HepG2 (cell line): Measurements from ENCODE around the gene CACNA1G. TPM values are rescaled to one million over a fixed set of nuclear protein-coding genes. Genes with fewer than 3 reads are reported as not detected.

ENCODE experiments used
- ATAC-seq: fragments of 200-7000 bp; cut with Tn5 transposase; 3 replicates; pipeline ENCODE4 v1.9.1; 2020; ENCODE audit warnings: mild to moderate bottlenecking, moderate library complexity
- BruUV-seq: library from RNA; stranded (reverse); fragments of 400-500 nt; replicated peaks from 2 replicates; lab custom pipeline; 2021; lab: Mats Ljungman, UMichigan
- CTCF ChIA-PET: fragments of 300-600 bp; formaldehyde crosslinking; extraction: SDS; loops from one replicate; lab custom pipeline; 2021; ENCODE audit warnings: low total read pairs, inconsistent platforms, low intra/inter-chr PET ratio; lab: Yijun Ruan, JAX
- POLR2A ChIA-PET: fragments of 350-600 bp; sonication (Branson Sonifier 250); formaldehyde crosslinking; loops from one replicate; lab custom pipeline; 2020; ENCODE audit warnings: antibody characterized with exemption, inconsistent platforms; lab: Yijun Ruan, JAX
- DNase-seq: peaks from one replicate; pipeline ENCODE4 v3.0.0-alpha.2; 2015; ENCODE audit warnings: low spot score
- FAIRE-seq: peaks from 3 replicates; lab custom pipeline; 2011; peaks lifted over from hg19 to GRCh38; lab: Jason Lieb, UNC
- H2AFZ ChIP-seq: one replicate; pipeline ENCODE4 v1.6.1; 2011; ENCODE audit warnings: low read length, inconsistent platforms
- H3K27ac ChIP-seq: fragments of 300-600 bp; 3 replicates; pipeline ENCODE4 v1.8.0; 2011; ENCODE audit warnings: mixed run types, mild to moderate bottlenecking, mixed read lengths, low read length, inconsistent platforms; ENCODE audit not compliant: insufficient read depth; ENCODE audit errors: extremely low read length
- H3K27me3 ChIP-seq, 2 experiments: fragments of 200-600 bp in 1 of 2; 2 replicates in 1 of 2; 3 replicates in 1 of 2; pipeline versions ENCODE4 v1.6.0 to v1.8.0; 2011; ENCODE audit warnings: low read length in 2 of 2, mild to moderate bottlenecking in 2 of 2, moderate library complexity in 2 of 2, inconsistent platforms in 1 of 2; ENCODE audit not compliant: insufficient read depth in 2 of 2, control insufficient read depth in 1 of 2
- H3K36me3 ChIP-seq, 2 experiments: fragments of 200-600 bp in 1 of 2; replicated peaks in 1 of 2; 2 replicates in 1 of 2; 3 replicates in 1 of 2; pipeline versions ENCODE4 v1.5.1 to v1.8.0; 2011; ENCODE audit warnings: low read length in 2 of 2, inconsistent platforms in 1 of 2; ENCODE audit not compliant: insufficient read depth in 2 of 2, control insufficient read depth in 1 of 2
- H3K4me1 ChIP-seq: 2 replicates; pipeline ENCODE4 v1.5.1; 2012; ENCODE audit warnings: low read length, inconsistent platforms; ENCODE audit not compliant: insufficient read depth
- H3K4me2 ChIP-seq: 2 replicates; pipeline ENCODE4 v1.6.0; 2011; ENCODE audit warnings: low read depth, low read length, inconsistent platforms
- H3K4me3 ChIP-seq, 3 experiments: fragments of 200-600 bp in 1 of 3; sonication (generic), shearing (Covaris generic) in 1 of 3; replicated peaks in 1 of 3; 2 replicates each; pipeline ENCODE4 v1.5.1; 2011 to 2016; ENCODE audit warnings: low read length in 3 of 3, inconsistent platforms in 2 of 3, low read depth in 2 of 3, mild to moderate bottlenecking in 2 of 3, control low read depth in 1 of 3, mixed read lengths in 1 of 3; ENCODE audit not compliant: insufficient read depth in 1 of 3
- H3K79me2 ChIP-seq: one replicate; pipeline ENCODE4 v1.6.1; 2011; ENCODE audit warnings: low read length, inconsistent platforms; ENCODE audit not compliant: insufficient read depth
- H3K9ac ChIP-seq: 2 replicates; pipeline ENCODE4 v1.6.0; 2011; ENCODE audit warnings: mild to moderate bottlenecking, low read depth, low read length, inconsistent platforms; ENCODE audit not compliant: insufficient read depth
- H3K9me3 ChIP-seq: 2 replicates; pipeline ENCODE4 v1.5.1; 2012; ENCODE audit warnings: mild to moderate bottlenecking, low read length
- H4K20me1 ChIP-seq: 2 replicates; pipeline ENCODE4 v1.6.0; 2011; ENCODE audit warnings: inconsistent platforms, mild to moderate bottlenecking, low read length, moderate library complexity; ENCODE audit not compliant: insufficient read depth
- CBX1 ChIP-seq: IDR thresholded peaks from one replicate; pipeline ENCODE4 v1.6.1; 2016; ENCODE audit warnings: antibody characterized with exemption, low read depth
- HOXA3 ChIP-seq: sonication (generic); formaldehyde crosslinking; IDR thresholded peaks from 2 replicates; pipeline ENCODE4 v1.5.0; 2020; ENCODE audit warnings: missing genetic modification reagents
- IRF2 ChIP-seq: IDR thresholded peaks from 2 replicates; pipeline ENCODE4 v1.6.1; 2018; ENCODE audit warnings: missing genetic modification reagents, missing compliant biosample characterization
- PPARG ChIP-seq: conservative IDR thresholded peaks from 2 replicates; pipeline ENCODE4 v1.6.1; 2016; ENCODE audit warnings: missing biosample characterization, missing genetic modification reagents
- SP1 ChIP-seq, 2 experiments: fragments of 450-650 bp in 1 of 2; sonication (generic) in 1 of 2; formaldehyde crosslinking in 1 of 2; IDR thresholded peaks; 2 replicates each; pipeline versions ENCODE4 v1.4.0 to v1.6.1; 2016 to 2020; ENCODE audit warnings: missing genetic modification reagents in 1 of 2
- ZKSCAN1 ChIP-seq: fragments of 150-350 bp; IDR thresholded peaks from 2 replicates; pipeline ENCODE4 v1.6.1; 2014; ENCODE audit warnings: low read length
- ZNF253 ChIP-seq: sonication (generic); formaldehyde crosslinking; IDR thresholded peaks from 2 replicates; pipeline ENCODE4 v1.8.0; 2022; ENCODE audit warnings: mild to moderate bottlenecking, missing genetic modification reagents, borderline replicate concordance
- ZNF343 ChIP-seq: sonication (generic); formaldehyde crosslinking; IDR thresholded peaks from 2 replicates; pipeline ENCODE4 v1.4.0; 2020; ENCODE audit warnings: mild to moderate bottlenecking, missing genetic modification reagents
- ZNF432 ChIP-seq: sonication (generic); formaldehyde crosslinking; IDR thresholded peaks from 2 replicates; pipeline ENCODE4 v1.5.0; 2020; ENCODE audit warnings: missing genetic modification reagents, mild to moderate bottlenecking, borderline replicate concordance
- ZNF75D ChIP-seq: sonication (generic); formaldehyde crosslinking; IDR thresholded peaks from 2 replicates; pipeline ENCODE4 v1.8.1; 2023; ENCODE audit warnings: missing genetic modification reagents, mild to moderate bottlenecking, borderline replicate concordance
- WGBS: methylation state at CpG from one replicate; pipeline ENCODE4 v1.1.6; 2017; ENCODE audit warnings: low lambda C conversion rate; 5-methylcytosine and 5-hydroxymethylcytosine counted together
- in situ Hi-C: cut with HindIII; loops from 2 replicates; pipeline ENCODE4 v1.10.0; 2017; ENCODE audit warnings: low pct_unique_long_range_greater_than_20kb; ENCODE audit not compliant: extremely low pct_ligation_motif_present
- intact Hi-C: fragments of 100-400 bp; cut with micrococcal nuclease; formaldehyde crosslinking; loops from one replicate; pipeline ENCODE4 v1.10.0; 2022; ENCODE audit not compliant: unreplicated experiment
- polyA plus RNA-seq, 8 experiments: library from polyadenylated mRNA; depleted of rRNA in 3 of 8; stranded (reverse) in 7 of 8; unstranded in 1 of 8; fragments of >200 nt; fragmentation: Illumina TruSeq in 4 of 8; extraction: Trizol in 4 of 8; gene quantifications; 2 replicates each; pipeline versions ENCODE4 v1.2.1 to v1.2.3, GENCODE V29; 2011 to 2016; ENCODE audit warnings: low read depth in 4 of 8, missing spikeins in 1 of 8, mixed read lengths in 1 of 8; ENCODE audit not compliant: insufficient read depth in 1 of 8
- total RNA-seq, 5 experiments: library from RNA; depleted of rRNA; stranded (reverse); fragments of >200 nt; fragmentation: Illumina TruSeq; extraction: Trizol; gene quantifications; 2 replicates each; pipeline ENCODE4 v1.2.3, GENCODE V29; 2016; ENCODE audit warnings: low read depth in 1 of 5
- TF ChIP-seq, protein P1 (sequence below): sonication (generic); formaldehyde crosslinking; IDR thresholded peaks from 2 replicates; pipeline ENCODE4 v1.5.0; 2020; ENCODE audit warnings: mild to moderate bottlenecking, missing genetic modification reagents, moderate library complexity

Gene CACNA1G
- total and polyA plus RNA-seq, 2 of the 13 experiments (the other 11 are each of a cell fraction or from before 2014, with no cell fraction given): 0.02 TPM; not detected in 1

DNA sequence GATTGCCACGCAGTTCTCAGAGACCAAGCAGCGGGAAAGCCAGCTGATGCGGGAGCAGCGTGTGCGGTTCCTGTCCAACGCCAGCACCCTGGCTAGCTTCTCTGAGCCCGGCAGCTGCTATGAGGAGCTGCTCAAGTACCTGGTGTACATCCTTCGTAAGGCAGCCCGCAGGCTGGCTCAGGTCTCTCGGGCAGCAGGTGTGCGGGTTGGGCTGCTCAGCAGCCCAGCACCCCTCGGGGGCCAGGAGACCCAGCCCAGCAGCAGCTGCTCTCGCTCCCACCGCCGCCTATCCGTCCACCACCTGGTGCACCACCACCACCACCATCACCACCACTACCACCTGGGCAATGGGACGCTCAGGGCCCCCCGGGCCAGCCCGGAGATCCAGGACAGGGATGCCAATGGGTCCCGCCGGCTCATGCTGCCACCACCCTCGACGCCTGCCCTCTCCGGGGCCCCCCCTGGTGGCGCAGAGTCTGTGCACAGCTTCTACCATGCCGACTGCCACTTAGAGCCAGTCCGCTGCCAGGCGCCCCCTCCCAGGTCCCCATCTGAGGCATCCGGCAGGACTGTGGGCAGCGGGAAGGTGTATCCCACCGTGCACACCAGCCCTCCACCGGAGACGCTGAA is 15.2 kb downstream of the CACNA1G start (continued):
- TF ChIP-seq, protein P1, sequence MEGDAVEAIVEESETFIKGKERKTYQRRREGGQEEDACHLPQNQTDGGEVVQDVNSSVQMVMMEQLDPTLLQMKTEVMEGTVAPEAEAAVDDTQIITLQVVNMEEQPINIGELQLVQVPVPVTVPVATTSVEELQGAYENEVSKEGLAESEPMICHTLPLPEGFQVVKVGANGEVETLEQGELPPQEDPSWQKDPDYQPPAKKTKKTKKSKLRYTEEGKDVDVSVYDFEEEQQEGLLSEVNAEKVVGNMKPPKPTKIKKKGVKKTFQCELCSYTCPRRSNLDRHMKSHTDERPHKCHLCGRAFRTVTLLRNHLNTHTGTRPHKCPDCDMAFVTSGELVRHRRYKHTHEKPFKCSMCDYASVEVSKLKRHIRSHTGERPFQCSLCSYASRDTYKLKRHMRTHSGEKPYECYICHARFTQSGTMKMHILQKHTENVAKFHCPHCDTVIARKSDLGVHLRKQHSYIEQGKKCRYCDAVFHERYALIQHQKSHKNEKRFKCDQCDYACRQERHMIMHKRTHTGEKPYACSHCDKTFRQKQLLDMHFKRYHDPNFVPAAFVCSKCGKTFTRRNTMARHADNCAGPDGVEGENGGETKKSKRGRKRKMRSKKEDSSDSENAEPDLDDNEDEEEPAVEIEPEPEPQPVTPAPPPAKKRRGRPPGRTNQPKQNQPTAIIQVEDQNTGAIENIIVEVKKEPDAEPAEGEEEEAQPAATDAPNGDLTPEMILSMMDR: peak; percentile 53

DNA sequence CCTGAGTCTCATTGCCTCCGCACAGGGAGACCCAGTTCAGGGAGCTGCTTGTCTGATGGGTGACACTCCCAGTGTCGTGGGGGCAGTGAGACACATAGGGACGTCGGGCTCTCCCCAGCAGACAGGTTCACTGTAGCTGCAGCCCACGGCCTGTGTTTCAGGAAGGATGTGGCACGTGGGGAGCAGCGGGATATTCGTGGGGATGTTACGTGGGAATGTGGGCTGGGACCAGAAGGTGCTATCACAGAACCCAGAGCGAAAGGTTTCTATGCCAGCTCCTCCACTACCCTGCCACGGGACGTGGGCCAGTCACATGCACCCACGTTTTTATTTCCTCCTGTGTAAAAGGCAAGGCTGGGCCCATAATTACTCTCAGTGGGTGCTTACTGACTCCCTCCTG is 16.3 kb downstream of the CACNA1G start:
- no peak for TF ChIP-seq ZKSCAN1
- no peak for TF ChIP-seq ZNF432 (CRISPR knock-in tag)
- TF ChIP-seq ZNF253: no peak
- TF ChIP-seq IRF2 (CRISPR knock-in tag): no peak
- no peak for TF ChIP-seq ZNF75D (CRISPR knock-in tag)
- TF ChIP-seq CBX1: no peak
- no peak for TF ChIP-seq HOXA3
- no peak for TF ChIP-seq PPARG
- TF ChIP-seq ZNF343 (CRISPR knock-in tag): no peak
- no peak for TF ChIP-seq SP1 (IDR thresholded peaks at IDR 0.05)
- TF ChIP-seq SP1 (CRISPR knock-in tag; IDR thresholded peaks at IDR 0.05): no peak
- TF ChIP-seq, all 625 proteins: peak for 0
- no TSS peak for BruUV-seq
- H3K27me3 ChIP-seq: peaks cover 15 to 91% of the 10 kb centered on the region in 2 experiments
- no peak overlapping the region for H3K27ac ChIP-seq
- 33% methylated on average over 12 of the region's 13 CpGs for WGBS
- no peaks in the 10 kb centered on the region for H3K79me2 ChIP-seq
- no peaks in the 10 kb centered on the region for H4K20me1 ChIP-seq
- FAIRE-seq: no peak
- in situ Hi-C loops: no loop called here
- H3K4me1 ChIP-seq: no peaks in the 10 kb centered on the region
- no peak for ATAC-seq
- ChIA-PET CTCF (no interaction called here), POLR2A (no interaction called here)
- H3K36me3 ChIP-seq: no peaks in the 10 kb centered on the region
- no peak overlapping the region for H3K4me3 ChIP-seq
- no peak overlapping the region for H2AFZ ChIP-seq
- no peak overlapping the region for H3K4me2 ChIP-seq
- intact Hi-C loops: no loop called here
- no peak overlapping the region for H3K9ac ChIP-seq
- H3K9me3 ChIP-seq: no peaks in the 10 kb centered on the region
- DNase-seq: no peak
